ENCODE measurements around the gene UBA3. TPM values are rescaled to one million over a fixed set of nuclear protein-coding genes. Genes with fewer than 3 reads are reported as not detected.

Gene UBA3
- total and polyA plus RNA-seq, 2 of the 13 experiments (the other 11 are each of a cell fraction or from before 2014, with no cell fraction given), result 40.7 to 49.0 TPM

DNA sequence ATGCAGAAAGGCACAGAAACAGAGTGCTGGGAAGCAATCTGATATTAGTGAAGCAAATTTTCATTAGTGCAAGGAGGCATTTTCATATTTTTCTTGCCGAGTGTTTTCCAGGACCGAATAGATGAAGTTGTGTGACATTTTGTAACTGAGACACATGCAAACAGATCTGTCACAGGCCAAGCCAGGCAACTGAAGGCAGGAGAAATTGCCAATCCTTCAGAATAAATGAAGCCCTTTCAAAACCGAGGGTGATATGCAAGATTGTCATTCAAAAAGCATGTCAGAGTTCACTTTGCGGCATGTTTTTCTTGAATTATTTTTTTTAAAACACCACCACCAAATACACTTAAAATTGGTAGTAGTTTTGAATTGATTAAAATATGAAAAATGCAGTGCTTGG, 36.0 kb upstream of the UBA3 start:
- no peaks in the 10 kb centered on the region for H3K9me3 ChIP-seq (ENCODE audit: low read length)
- FAIRE-seq (no peak), DNase-seq (ENCODE audit: low spot score) (no peak), ATAC-seq (no peak)
- no peak overlapping the region for H3K4me2 ChIP-seq (ENCODE audit: low read depth, low read length)
- peaks cover 0 to 5% of the 10 kb centered on the region in 2 experiments; a peak in 1 of 5 replicates for H3K27me3 ChIP-seq (ENCODE audit: control insufficient read depth in 1 of 2, insufficient read depth in 2 of 2, low read length in 2 of 2)
- no peak overlapping the region for H3K27ac ChIP-seq (ENCODE audit: extremely low read length, insufficient read depth, low read length)
- H3K79me2 ChIP-seq (ENCODE audit: insufficient read depth, low read length), result no peaks in the 10 kb centered on the region
- in situ Hi-C loops (cut with HindIII; ENCODE audit: extremely low pct_ligation_motif_present, low pct_unique_long_range_greater_than_20kb), result loop anchor here (25.0 kb wide), 1 partner anchor 546 kb away; no protein-coding TSS in a partner anchor
- POLR2A ChIA-PET, result no interaction called here
- 53% methylated on average over 4 of the region's 4 CpGs for WGBS (ENCODE audit: low lambda C conversion rate)
- H3K4me3 ChIP-seq (replicated peaks in 1 of 3; ENCODE audit: insufficient read depth in 1 of 3, low read depth in 2 of 3, low read length in 3 of 3), result no peak overlapping the region
- no peaks in the 10 kb centered on the region for H3K36me3 ChIP-seq (replicated peaks in 1 of 2; ENCODE audit: control insufficient read depth in 1 of 2, insufficient read depth in 2 of 2, low read length in 2 of 2)
- H4K20me1 ChIP-seq (ENCODE audit: insufficient read depth, low read length), result no peaks in the 10 kb centered on the region
- TF ChIP-seq E2F1 (CRISPR knock-in tag; IDR thresholded peaks at IDR 0.05), result no peak
- no peak for TF ChIP-seq ZSCAN9 (CRISPR knock-in tag; IDR thresholded peaks at IDR 0.05; ENCODE audit: borderline replicate concordance)
- no peak for TF ChIP-seq ARNT2 (CRISPR knock-in tag; IDR thresholded peaks at IDR 0.05; ENCODE audit: low read depth)
- no peak for TF ChIP-seq ATF2 (CRISPR knock-in tag; IDR thresholded peaks at IDR 0.05)
- no peak for TF ChIP-seq ZFP90 (CRISPR knock-in tag; IDR thresholded peaks at IDR 0.05; ENCODE audit: borderline replicate concordance)
- no peak for TF ChIP-seq ELF1 (CRISPR knock-in tag; IDR thresholded peaks at IDR 0.05)
- TF ChIP-seq RXRB (CRISPR knock-in tag; IDR thresholded peaks at IDR 0.05; ENCODE audit: borderline replicate concordance), result no peak
- no peak for TF ChIP-seq ZMYM2 (CRISPR knock-in tag; IDR thresholded peaks at IDR 0.05)
- TF ChIP-seq, protein P1, sequence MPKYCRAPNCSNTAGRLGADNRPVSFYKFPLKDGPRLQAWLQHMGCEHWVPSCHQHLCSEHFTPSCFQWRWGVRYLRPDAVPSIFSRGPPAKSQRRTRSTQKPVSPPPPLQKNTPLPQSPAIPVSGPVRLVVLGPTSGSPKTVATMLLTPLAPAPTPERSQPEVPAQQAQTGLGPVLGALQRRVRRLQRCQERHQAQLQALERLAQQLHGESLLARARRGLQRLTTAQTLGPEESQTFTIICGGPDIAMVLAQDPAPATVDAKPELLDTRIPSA (CRISPR knock-in tag; IDR thresholded peaks at IDR 0.05; ENCODE audit: borderline replicate concordance), result no peak
- intact Hi-C loops (cut with micrococcal nuclease; ENCODE audit: unreplicated experiment), result no loop called here
- CTCF ChIA-PET (ENCODE audit: low intra/inter-chr PET ratio, low total read pairs), result no interaction called here
- BruUV-seq (replicated peaks), result no TSS peak
- no peaks in the 10 kb centered on the region for H3K4me1 ChIP-seq (ENCODE audit: insufficient read depth, low read length)
- H3K9ac ChIP-seq (ENCODE audit: insufficient read depth, low read depth, low read length), result no peak overlapping the region
- H2AFZ ChIP-seq (ENCODE audit: low read length), result no peak overlapping the region
